ENCODE data around the gene RAD51AP2. TPM values are rescaled to one million over a fixed set of nuclear protein-coding genes. Genes with fewer than 3 reads are reported as not detected.
"Not testable (repeated sequence)": the region's sequence is repeated elsewhere in the genome, so short reads cannot be mapped to it uniquely, and the experiment has no call there.

Gene RAD51AP2
- total RNA-seq, result not detected in 2 replicates

GRCh38 chr2:17518212-17519154 is at the start of gene RAD51AP2:
Gene RAD51AP2 (minus strand): TSS chr2:17518440. CDS start chr2:17518415, 25 bp downstream.
- intact Hi-C loops (cut with micrococcal nuclease), result no loop called here

- intact Hi-C loops (cut with micrococcal nuclease), result not testable (repeated sequence)
Measured at GRCh38 chr2:17565726-17566125, 47.5 kb upstream of the RAD51AP2 start.

GRCh38 chr2:17558878-17559277 is 40.6 kb upstream of the RAD51AP2 start:
- intact Hi-C loops (cut with micrococcal nuclease), result no loop called here

GRCh38 chr2:17558053-17558452 is 39.8 kb upstream of the RAD51AP2 start:
- intact Hi-C loops (cut with micrococcal nuclease), result no loop called here

- intact Hi-C loops (cut with micrococcal nuclease), result no loop called here
Measured at GRCh38 chr2:17557596-17557995, 39.4 kb upstream of the RAD51AP2 start.

GRCh38 chr2:17555150-17555549 is 36.9 kb upstream of the RAD51AP2 start:
- intact Hi-C loops (cut with micrococcal nuclease), result no loop called here

- intact Hi-C loops (cut with micrococcal nuclease), result no loop called here
Measured at GRCh38 chr2:17550907-17551306, 32.7 kb upstream of the RAD51AP2 start.

- intact Hi-C loops (cut with micrococcal nuclease), result no loop called here
Measured at GRCh38 chr2:17547737-17548136, 29.5 kb upstream of the RAD51AP2 start.

- intact Hi-C loops (cut with micrococcal nuclease), result no loop called here
Measured at GRCh38 chr2:17547237-17547636, 29.0 kb upstream of the RAD51AP2 start.

- intact Hi-C loops (cut with micrococcal nuclease), result no loop called here
Measured at GRCh38 chr2:17545680-17546613, 27.7 kb upstream of the RAD51AP2 start.

- intact Hi-C loops (cut with micrococcal nuclease), result no loop called here
Measured at GRCh38 chr2:17544256-17544655, 26.0 kb upstream of the RAD51AP2 start.

- intact Hi-C loops (cut with micrococcal nuclease), result no loop called here
Measured at GRCh38 chr2:17543848-17544247, 25.6 kb upstream of the RAD51AP2 start.

- intact Hi-C loops (cut with micrococcal nuclease), result no loop called here
Measured at GRCh38 chr2:17543131-17543660, 25.0 kb upstream of the RAD51AP2 start.

- intact Hi-C loops (cut with micrococcal nuclease), result no loop called here
Measured at GRCh38 chr2:17542471-17542870, 24.2 kb upstream of the RAD51AP2 start.

- intact Hi-C loops (cut with micrococcal nuclease), result no loop called here
Measured at GRCh38 chr2:17541531-17541950, 23.3 kb upstream of the RAD51AP2 start.

- intact Hi-C loops (cut with micrococcal nuclease), result no loop called here
Measured at GRCh38 chr2:17540813-17541530, 22.7 kb upstream of the RAD51AP2 start.

- intact Hi-C loops (cut with micrococcal nuclease), result no loop called here
Measured at GRCh38 chr2:17540093-17540812, 22.0 kb upstream of the RAD51AP2 start, which contains the start of gene VSNL1. Gene VSNL1 (plus strand): TSS chr2:17540696. CDS start chr2:17592075, 51,379 bp downstream.

- intact Hi-C loops (cut with micrococcal nuclease), result no loop called here
Measured at GRCh38 chr2:17539611-17540092, 21.4 kb upstream of the RAD51AP2 start.

GRCh38 chr2:17538844-17539554 is 20.8 kb upstream of the RAD51AP2 start:
- intact Hi-C loops (cut with micrococcal nuclease), result no loop called here

Data from T-helper 2 cell treated with Interferon-gamma antibody and Interleukin-4, amounts not matched to agents 100 ng/mL and 5 ng/mL, for 36 hours (primary cell).